ENCODE data around the gene CDHR5.

CDHR5 gene

GRCh38 chr11:643849-644738 lies 19.3 kb upstream of the CDHR5 start:
- no peak for DNase-seq

GRCh38 chr11:643366-643765 lies 18.6 kb upstream of the CDHR5 start:
- no peak for DNase-seq

- DNase-seq: no peak
These were observed 17.1 kb upstream of the CDHR5 start for GRCh38 chr11:641806-642370.

GRCh38 chr11:640021-640706 lies 15.4 kb upstream of the CDHR5 start:
- DNase-seq: no peak

GRCh38 chr11:639332-639955 lies 14.7 kb upstream of the CDHR5 start:
- no peak for DNase-seq

- DNase-seq: no peak
These were observed 14.0 kb upstream of the CDHR5 start for GRCh38 chr11:638631-639331.

- DNase-seq: no peak
These were observed 13.1 kb upstream of the CDHR5 start for GRCh38 chr11:637593-638521.

GRCh38 chr11:637333-637592 lies 12.5 kb upstream of the CDHR5 start:
- DNase-seq: no peak

- DNase-seq: no peak
These were observed 12.0 kb upstream of the CDHR5 start, which contains the start of gene DRD4 for GRCh38 chr11:636511-637332. Gene DRD4 (plus strand): TSS chr11:637269. CDS start chr11:637305, 36 bp downstream.

- DNase-seq: no peak
These were observed 11.3 kb upstream of the CDHR5 start for GRCh38 chr11:635945-636510.

- DNase-seq: no peak
These were observed 6.1 kb upstream of the CDHR5 start for GRCh38 chr11:630871-631270.

- DNase-seq: no peak
These were observed 4.5 kb upstream of the CDHR5 start for GRCh38 chr11:629237-629583.

- DNase-seq: no peak
These were observed 3.3 kb upstream of the CDHR5 start for GRCh38 chr11:628056-628455.

- DNase-seq: no peak
These were observed 2.5 kb upstream of the CDHR5 start for GRCh38 chr11:627308-627576.

- DNase-seq: no peak
These were observed 1.9 kb upstream of the CDHR5 start, which contains the start of gene SCT for GRCh38 chr11:626475-627307. Gene SCT (minus strand): TSS chr11:627181. CDS start chr11:627143, 38 bp downstream.

- no peak for DNase-seq
These were observed 997 bp upstream of the CDHR5 start for GRCh38 chr11:625636-626268.

- no peak for DNase-seq
These were observed 603 bp downstream of the CDHR5 start for GRCh38 chr11:623999-624704.

GRCh38 chr11:623349-623869 lies 1.3 kb downstream of the CDHR5 start:
- DNase-seq: no peak

- no peak for DNase-seq
These were observed 2.9 kb downstream of the CDHR5 start for GRCh38 chr11:621838-622237.

Data from NCI-H345 (cell line).